ENCODE results near the gene SLC38A1.
"Not testable (repeated sequence)": the region's sequence is repeated elsewhere in the genome, so short reads cannot be mapped to it uniquely, and the experiment has no call there.

SLC38A1 gene

DNA sequence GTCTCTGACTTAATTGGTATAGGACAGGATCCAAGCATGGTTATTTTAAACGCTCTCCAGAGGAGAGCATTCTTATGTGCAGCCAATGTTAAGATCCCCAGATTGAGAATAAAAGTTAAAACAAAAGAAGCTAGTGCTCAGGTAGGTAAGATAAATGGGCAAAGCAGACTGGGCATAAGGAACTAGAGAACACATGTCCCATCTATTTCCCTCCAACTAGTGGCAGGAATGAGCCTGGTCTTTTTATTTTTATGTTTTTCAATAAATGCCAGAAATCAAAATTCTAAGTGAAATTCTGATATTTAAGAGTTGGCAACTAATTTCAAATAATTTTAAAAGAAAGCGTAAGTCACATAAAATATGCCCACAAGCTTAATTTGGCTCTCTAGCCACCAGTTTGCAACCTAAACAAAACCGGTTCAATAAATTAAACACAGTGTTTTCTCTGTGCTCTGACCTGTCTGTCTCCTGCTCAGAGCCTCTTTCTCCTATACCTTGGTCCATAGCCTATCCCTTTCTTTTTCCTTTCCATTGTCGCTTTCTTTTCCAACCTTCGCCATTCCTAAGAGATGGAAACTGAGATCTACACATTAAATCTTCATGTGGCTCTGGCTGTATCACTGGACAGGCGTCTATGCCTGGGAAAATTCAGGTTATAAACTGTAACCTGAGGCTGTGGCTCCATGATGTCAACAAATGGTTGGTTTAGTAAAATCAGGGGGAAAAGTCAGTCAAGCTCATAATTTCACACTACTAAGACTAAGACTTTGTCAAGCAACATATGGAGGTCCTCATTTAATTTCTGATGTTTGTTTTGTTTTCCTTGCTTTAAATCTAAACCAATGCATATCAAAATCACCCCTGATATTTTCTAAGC lies 5.5 kb downstream of the SLC38A1 start:
- no peak for DNase-seq

DNA sequence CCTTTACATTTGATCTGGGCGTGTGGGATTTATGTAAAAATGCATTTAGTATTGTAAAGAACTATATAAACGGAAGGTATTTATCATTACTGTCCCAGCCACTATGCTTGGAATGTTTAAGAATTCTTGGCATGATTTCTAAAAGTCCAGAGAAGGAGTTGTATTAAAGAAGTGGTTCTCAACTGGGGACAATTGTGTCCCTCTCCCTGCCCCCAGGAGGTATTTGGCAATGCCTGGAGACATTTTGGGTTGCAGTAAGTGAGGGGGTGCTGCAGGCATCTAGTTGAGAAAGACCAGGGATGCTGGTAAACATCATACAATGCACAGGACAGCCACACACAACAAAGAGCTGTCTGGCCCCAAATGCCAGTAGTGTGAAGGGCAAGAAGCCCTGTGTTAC lies 7.2 kb downstream of the SLC38A1 start:
- no peak for DNase-seq

DNA sequence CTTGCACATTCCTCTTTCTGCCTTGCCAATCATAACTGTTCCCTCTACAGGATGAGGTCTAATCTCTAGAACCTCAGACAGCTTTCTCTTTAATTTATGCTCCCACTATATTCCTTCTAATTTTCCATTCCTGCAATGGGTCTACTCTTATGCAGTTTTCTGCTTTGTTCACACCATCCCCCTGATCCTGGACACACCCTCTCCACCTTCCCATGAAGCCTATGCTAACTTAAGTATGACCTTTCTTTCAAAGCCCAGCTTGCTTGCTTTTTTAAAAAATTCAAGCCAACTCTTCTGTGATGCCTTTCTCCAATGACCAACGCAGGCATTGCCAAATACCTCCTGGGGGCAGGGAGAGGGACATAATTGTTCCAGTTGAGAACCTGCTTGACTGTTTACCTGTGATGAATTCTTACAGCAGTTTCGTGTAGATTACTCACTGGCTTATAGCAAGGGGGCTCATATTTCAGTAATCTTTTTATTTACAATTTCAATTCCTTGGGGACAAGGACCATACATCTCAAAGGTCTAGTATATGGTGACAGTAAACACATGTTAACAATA lies 7.8 kb downstream of the SLC38A1 start:
- DNase-seq = no peak

DNA sequence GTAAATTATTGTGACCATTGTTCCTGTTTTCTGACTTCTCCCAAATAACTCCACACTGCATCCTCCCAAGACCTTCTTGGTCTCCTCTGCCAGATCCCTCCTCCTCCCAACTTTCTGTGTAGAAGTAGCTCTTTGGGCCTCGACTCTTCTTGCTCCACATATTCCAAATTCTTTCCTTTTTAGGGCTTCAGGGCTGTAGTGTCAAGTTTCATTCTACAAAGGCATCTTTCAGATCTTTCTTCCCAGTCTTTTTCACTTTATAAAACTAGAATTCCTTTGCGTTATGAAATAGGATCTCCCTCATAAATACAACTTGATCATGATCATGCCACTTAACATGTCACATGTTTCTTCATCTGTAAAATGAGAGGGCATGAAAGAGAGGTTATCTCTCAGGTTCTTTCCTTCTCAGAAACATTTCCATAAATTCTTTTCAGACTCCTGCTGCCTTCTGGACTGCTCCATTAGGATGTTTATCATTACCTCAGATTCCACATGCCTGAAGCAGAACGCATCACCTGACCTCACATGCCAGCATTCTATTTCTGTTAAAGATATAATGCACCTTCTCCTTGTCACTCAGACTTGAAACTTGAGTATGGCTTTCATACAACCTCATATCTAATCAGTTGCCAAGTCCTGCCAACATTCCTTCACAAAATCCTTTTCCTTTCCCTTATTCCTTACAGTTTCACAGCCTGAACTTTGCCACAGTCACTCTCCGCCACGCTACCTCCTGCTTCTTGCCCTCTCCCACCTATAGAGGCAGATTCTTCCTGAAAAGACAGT lies 8.5 kb downstream of the SLC38A1 start:
- DNase-seq = no peak

DNA sequence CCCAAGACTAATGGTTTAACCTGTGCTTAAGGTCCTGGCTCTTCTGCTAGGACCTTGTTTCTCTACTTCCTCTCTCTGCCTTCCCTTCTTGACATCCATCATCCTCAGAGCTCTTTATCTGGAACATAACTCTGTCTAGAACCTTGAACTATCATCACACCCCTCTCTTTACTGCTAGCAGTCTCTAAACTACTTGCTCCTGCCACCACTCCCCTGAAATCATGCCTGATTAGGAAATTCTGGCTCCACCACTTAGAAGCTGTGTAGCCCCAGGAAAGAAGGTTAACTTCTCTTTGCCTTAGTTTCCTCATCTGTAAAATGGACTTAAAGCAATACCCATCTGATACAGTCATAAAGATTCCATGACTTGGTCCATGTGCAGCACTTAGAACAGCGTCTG lies 9.1 kb downstream of the SLC38A1 start:
- no peak for DNase-seq

DNA sequence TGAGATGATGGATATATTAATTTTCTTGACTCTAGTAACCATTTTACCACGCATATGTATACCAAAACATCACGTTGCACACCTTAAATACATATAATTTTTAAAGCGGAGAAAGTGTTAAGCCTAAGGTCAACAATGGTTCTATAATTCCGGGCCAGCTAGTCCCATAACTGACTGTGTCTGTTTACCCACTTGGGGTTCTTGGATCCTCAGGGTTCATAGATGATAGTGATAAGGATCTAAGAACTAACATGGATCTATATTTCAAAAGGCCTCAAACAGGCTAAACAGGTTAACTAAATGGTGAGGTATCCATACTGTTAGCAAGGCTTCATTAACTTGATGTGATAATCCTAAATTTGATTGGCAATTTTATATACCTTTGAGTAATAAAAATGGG lies 9.8 kb downstream of the SLC38A1 start:
- no peak for DNase-seq

DNA sequence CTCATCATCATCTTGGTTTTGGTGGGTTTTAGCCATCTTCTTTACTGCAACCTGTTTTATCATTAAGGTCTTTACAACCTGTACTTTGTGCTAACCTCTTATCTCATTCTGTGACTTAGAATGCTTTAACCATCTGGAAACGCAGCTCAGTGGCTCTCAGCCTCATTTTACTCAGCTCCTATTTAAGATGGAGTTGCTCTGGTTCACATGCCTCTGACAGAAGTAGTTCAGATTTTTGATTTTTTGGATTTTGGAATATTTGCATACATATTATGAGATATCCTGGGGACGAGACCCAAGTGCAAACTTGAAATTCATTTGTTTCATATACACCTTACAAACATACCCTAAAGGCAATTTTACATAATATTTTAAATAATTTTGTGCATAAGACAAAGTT lies 10.7 kb downstream of the SLC38A1 start:
- DNase-seq = no peak

DNA sequence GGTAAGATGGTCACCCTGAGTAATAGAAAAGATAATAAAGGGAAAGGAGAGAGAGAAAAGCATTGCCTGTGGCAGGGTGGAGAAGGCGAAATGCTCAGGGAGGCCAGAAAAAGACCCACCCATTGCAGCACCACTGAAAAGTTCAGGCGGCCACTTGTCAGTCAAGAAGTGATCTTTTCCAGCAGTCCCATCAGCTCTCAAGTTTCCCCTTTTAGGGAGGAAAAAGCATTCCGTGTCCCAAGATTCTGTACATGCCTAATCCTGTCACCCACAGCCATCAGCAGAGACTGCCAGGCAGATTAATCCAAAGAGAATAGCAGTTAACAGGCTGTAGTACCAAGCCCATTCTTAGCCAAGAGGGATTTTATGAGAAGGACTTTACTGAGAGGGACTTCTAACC lies 11.9 kb downstream of the SLC38A1 start:
- no peak for DNase-seq

DNA sequence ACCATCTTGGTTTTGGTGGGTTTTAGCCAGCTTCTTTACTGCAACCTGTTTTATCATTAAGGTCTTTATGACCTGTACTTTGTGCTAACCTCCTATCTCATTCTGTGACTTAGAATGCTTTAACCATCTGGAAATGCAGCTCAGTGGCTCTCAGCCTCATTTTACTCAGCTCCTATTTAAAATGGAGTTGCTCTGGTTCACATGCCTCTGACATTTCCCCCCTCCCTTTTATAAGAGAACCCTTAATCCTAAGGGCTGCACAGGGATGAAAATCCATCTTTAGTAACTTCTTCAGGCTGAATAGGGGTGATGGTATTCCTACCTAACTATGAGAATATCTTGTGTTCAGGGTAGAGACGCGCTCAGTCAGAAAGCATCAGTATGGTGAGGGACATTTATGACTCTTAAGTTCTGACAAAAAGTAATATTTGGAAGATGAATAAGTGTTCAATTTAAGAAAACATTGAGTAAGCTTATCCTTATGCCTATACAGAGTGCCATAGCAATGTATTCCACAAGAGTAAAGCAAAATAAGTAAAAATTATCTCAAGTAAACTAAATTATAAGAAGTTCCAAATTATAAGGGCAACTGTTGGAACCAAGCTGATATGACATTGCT lies 15.2 kb downstream of the SLC38A1 start:
- DNase-seq = no peak

DNA sequence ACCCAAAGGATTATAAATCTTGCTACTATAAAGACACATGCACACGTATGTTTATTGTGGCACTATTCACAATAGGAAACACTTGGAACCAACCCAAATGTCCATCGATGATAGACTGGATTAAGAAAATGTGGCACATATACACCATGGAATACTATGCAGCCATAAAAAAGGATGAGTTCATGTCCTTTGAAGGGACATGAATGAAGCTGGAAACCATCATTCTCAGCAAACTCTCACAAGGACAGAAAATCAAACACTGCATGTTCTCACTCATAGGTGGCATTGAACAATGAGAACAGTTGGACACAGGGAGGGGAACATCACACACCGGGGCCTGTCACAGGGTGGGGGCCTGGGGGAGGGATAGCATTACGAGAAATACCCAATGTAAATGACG lies 16.8 kb downstream of the SLC38A1 start:
- not testable (repeated sequence) for DNase-seq

DNA sequence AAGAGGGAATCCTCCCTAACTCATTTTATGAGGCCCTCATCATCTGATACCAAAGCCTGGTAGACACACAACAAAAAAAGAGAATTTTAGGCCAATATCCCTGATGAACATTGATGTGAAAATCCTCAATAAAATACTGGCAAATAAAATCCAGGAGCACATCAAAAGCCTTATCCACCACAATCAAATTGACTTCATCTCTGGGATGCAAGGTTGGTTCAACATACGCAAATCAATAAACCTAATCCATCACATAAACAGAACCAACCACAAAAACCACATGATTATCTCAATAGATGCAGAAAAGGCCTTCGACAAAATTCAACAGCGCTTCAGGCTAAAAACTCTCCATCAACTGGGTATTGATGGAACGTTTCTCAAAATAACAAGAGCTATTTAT lies 18.9 kb downstream of the SLC38A1 start:
- not testable (repeated sequence) for DNase-seq

DNA sequence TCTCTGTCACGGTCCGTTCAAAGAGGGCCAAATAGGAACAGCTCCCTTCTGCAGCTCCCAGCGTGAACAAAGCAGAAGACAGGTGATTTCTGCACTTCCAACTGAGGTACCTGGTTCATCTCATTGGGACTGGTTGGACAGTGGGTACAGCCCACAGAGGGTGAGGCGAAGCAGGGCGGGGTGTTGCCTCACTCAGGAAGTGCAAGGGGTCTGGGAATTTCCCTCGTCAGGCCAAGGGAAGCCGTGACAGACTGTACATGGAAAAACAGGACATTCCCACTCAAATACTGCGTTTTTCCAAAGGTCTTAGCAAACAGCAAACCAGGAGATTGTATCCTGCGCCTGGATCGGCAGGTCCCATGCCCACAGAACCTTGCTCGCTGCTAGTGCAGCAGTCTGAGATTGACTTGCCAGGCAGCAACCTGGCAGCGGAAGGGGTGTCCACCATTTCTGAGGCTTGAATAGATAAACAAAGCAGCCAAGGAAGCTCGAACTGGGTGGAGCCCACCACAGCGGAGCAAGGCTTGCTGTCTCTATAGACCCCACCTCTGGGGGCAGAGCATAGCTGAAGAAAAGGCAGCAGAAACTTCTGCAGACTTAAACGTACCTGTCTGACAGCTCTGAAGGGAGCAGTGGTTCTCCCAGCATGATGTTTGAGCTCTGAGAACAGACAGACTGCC lies 22.7 kb downstream of the SLC38A1 start:
- no peak for DNase-seq

DNA sequence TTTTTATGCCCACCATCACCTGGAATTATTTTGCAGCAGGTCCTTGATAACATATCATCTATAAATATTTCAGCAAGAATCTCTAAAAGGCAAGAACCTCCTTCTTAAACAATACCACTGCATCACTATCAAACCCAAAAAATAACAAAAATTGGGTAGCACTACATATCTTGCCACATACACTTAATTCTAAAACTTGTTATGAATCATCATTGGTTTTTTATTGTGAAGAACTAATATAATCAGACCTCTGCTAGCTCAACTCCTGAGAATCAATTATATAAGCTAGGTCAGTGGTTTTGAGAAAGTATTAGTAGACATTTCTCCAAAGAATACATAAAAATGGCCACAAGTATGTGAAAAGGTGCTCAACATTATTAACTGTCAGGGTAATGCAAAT lies 23.8 kb downstream of the SLC38A1 start:
- DNase-seq = no peak

DNA sequence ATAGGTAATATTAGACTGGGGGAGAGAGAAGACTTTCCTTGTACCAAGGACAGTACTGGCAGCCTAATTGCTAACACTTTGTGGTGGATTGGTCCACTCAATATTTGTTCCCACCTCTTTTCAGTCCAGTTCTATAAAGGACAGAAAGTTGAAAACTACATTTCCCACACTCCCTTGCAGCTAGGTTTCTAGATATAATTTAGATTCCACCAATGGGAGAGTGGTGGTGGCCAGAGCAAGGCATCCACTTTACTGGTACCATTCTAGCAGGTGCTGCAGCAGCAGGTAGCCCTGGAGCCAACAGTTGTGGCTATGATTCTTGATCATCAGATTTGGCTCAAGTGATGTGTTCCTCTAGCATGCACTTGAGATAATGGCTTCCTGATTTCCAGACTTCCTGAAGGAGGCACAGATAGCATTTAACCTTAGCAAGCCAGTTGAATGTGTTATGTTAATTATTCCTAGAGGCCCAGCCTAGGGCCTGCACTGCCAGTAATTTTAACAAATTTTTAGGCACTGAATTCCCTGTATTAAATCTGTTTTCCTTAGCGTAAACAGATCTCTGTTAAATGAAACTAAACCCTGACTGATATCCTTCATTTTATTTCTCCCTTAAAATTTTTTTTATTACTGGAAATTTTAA lies 24.4 kb downstream of the SLC38A1 start:
- no peak for DNase-seq

DNA sequence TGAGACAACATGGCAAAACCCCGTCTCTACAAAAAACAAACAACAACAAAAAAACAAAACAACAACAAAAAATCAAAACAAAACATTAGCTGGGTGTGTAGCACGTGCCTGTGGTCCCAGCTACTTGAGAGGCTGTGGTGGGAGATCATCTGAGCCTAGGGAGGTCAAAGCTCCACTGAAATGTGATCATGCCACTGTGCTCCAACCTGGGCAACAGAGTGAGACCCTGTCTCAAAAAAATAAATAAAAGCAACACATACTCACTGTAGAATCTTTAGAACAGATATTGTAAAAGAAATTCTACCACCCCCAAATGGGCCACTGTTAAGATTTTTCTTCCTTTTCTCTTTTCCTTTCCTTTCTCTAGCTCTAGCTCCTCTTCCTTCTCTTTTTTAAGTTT lies 26.3 kb downstream of the SLC38A1 start:
- DNase-seq = no peak

DNA sequence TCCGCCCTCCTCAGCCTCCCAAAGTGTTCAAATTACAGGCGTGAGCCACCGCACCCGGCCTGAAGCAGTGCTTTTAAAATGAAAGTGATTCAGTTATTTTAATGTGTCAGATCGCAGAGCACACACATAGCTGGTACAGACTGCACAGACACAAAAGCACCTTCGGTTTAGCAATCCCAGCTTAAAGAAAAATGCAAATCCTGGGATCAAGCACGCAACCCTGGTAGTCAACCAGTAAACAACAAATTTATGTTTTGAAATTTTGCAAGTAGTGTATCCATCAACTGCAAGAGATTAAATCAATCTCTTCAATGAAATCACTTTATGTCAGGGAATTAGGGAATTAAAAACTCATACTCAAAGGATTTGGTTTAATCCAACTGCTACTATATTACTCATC lies 28.4 kb downstream of the SLC38A1 start:
- no peak for DNase-seq

DNA sequence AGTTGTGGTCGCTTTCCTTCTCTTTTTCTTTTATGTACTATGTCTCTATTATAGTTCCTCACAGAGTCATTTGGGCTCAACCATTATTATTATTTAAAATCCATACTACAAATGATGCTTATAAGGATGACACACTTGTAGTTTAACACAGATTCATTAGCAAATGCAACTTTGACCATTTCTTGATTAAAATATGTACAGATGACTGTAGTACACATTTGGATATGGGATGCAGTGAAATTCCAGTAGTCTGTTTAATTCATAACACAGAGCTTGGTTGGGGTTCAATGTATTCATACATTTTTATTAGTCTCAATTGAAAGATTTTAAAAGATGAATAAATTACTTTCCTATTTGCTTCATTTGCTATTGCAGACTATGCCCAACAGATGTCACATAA lies 30.0 kb downstream of the SLC38A1 start:
- DNase-seq = no peak

DNA sequence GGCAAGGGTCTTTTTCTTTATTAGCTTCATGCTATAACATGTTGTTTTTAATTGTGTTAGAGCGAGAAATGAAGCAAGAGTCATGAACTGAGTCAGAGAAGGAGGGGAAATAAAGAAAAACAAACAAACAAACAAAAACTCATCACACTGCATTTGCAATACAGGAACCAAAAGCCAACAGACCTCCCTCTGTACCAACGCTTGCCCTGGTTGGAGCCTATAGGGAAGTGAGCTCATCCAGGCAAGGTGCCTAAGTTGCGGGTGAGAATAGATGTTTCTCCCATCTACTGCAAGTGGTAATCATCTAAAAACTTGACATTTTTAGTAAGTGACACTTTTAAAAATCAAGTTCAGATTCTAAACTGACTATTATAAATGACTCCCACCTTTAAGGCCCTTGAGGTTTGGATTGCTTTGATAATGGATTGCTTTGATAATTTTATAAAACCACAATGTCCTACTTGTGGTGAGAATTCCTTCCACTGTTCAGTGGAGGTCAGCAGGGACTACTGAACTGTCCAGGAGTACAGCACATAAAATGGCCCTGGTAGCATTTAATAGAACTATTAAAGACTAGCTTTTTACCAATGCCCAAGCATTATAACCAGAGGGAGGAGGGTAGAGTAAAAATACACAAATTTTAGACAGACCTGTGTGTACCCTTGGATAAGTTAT lies 31.3 kb downstream of the SLC38A1 start:
- DNase-seq = no peak

DNA sequence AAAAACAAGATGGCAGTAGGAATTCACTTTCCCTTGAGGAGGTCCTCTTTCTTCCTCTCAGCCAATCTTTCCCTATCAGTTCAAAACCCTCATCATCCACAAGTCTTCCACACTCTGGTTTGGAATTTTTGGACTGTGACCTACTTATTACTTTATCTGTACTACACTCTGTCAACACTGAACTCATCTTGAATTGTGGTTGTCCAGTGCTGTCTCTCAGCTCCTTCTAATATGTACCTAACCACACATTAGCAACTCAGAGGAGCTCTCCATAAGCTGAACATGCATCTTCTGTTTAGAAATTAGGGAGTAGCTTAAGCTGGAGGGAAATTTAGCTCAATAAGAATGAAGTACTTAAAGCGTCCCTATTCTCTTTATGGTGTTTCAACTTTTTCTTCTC lies 34.8 kb downstream of the SLC38A1 start:
- no peak for DNase-seq

DNA sequence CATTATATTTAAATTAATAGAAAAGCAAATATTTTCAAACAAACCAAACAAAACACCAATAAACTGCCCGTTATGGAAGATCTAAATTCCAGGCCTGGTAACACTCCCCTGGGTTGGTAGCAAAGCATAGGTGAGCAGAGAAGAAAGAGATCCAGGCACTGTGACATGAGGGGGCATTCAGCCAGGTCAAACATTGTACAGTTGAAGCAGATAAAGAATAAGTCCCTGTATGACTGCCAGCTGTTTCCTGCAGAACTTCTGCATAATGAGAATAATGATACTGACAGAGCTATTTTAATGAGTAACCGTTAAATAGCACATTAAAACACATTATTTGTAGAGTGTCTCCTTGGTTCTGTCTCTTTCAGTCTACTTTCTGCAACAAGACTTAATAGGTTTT lies 35.4 kb downstream of the SLC38A1 start:
- no peak for DNase-seq

DNA sequence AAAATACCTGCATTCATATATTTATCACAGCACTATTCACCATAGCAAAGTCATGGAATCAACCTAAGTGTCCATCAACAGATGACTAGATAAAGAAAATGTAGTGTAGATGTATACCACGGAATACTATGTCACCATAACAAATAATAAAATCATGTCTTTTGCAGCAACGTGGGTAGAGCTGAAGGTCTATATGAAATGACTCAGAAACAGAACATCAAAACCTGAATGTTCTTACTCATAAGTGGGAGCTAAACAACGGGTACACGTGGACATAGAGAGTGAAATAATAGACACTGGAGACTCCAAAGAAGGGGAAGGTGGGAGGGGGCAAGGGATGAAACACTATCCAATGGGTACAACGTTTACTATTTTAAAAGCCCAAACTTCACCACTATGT lies 37.9 kb downstream of the SLC38A1 start:
- DNase-seq = no peak

DNA sequence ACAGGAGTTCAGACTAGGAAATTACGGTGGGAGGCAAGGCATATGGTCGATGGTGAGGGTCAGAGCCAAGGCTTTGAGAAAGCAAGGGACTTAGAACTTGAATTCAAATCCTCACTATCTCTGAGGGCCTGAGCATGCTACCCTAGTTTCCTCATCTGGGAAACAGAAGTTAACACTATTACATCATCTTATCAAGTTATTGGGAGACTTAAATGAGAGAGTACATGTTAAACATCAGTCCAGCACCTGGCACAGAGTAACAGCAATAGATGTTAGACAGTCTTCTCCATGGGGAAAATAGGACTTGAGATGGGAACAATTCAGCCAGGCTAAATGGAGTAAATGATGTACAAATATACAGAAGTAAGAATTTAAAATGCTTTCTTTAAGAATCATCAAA lies 38.5 kb downstream of the SLC38A1 start:
- no peak for DNase-seq

Data from stimulated activated CD4-positive, alpha-beta T cell treated with anti-CD3 and anti-CD28 coated beads, Interleukin-4, amount 100 ng/mL, for 24 hours (primary cell).